H1 (cell line): ENCODE measurements around the gene HPS3. TPM values are rescaled to one million over a fixed set of nuclear protein-coding genes. Genes with fewer than 3 reads are reported as not detected.

Experiments
- NANOG ChIP-seq: IDR thresholded peaks from 2 replicates; pipeline ENCODE4 v1.6.1; 2011; ENCODE audit warnings: low read length, low read depth, mild to moderate bottlenecking, inconsistent platforms; ENCODE audit not compliant: insufficient read depth, poor library complexity, severe bottlenecking
- POLR2A ChIP-seq, 2 experiments: IDR thresholded peaks; 1 replicate in 1 of 2; 2 replicates in 1 of 2; pipeline ENCODE4 v1.6.1; 2011; ENCODE audit warnings: low read depth in 2 of 2, low read length in 2 of 2, mild to moderate bottlenecking in 2 of 2; ENCODE audit errors: control extremely low read depth in 1 of 2
- SRF ChIP-seq: IDR thresholded peaks from 2 replicates; pipeline ENCODE4 v1.6.1; 2011; ENCODE audit warnings: mild to moderate bottlenecking, low read depth, low read length, moderate library complexity
- TBP ChIP-seq: IDR thresholded peaks from 2 replicates; pipeline ENCODE4 v1.6.1; 2011; ENCODE audit warnings: low read depth, low read length, improper control_type of control experiment
- ZNF274 ChIP-seq: IDR thresholded peaks from 2 replicates; pipeline ENCODE4 v1.7.0; 2012; ENCODE audit warnings: low read length, borderline replicate concordance; ENCODE audit errors: extremely low read depth
- polyA plus RNA-seq, 7 experiments: library from polyadenylated mRNA; depleted of rRNA in 3 of 7; stranded (reverse) in 5 of 7; unstranded in 2 of 7; fragments of >200 nt in 5 of 7; fragments of 200-250 nt in 2 of 7; gene quantifications; 1 replicate in 5 of 7; 2 replicates in 1 of 7; 4 replicates in 1 of 7; pipeline versions ENCODE4 v1.2.1 to v1.2.3, GENCODE V29; 2011 to 2013; ENCODE audit warnings: missing spikeins in 2 of 7, mixed read lengths in 2 of 7
- total RNA-seq: library from RNA; stranded (reverse); fragmentation: NEBNext Ultra II Directional; extraction: Animal tissue kit (Norgen Biotek cat#: 25700); gene quantifications from 2 replicates; pipeline ENCODE4 v1.2.1, GENCODE V29; 2021

The HPS3 gene
- total and polyA plus RNA-seq, 2 of the 8 experiments (the other 6 are each of a cell fraction or from before 2014, with no cell fraction given), result 23.7 to 48.7 TPM

- TF ChIP-seq POLR2A (IDR thresholded peaks at IDR 0.05; ENCODE audit: control extremely low read depth in 1 of 2, low read depth in 2 of 2, low read length in 2 of 2), result no peak
- no peak for TF ChIP-seq TBP
- TF ChIP-seq SRF, result no peak
- TF ChIP-seq NANOG, result no peak
- TF ChIP-seq ZNF274, result no peak
These were observed 86.1 kb downstream of the HPS3 start (continued) for GRCh38 chr3:149215515-149215914.
